ENCODE data around the gene AMIGO2. TPM values are rescaled to one million over a fixed set of nuclear protein-coding genes. Genes with fewer than 3 reads are reported as not detected.

AMIGO2 gene
- total RNA-seq, 3 donors from 2014 or later = 3.5 to 39.3 (median 4.8) TPM

DNA sequence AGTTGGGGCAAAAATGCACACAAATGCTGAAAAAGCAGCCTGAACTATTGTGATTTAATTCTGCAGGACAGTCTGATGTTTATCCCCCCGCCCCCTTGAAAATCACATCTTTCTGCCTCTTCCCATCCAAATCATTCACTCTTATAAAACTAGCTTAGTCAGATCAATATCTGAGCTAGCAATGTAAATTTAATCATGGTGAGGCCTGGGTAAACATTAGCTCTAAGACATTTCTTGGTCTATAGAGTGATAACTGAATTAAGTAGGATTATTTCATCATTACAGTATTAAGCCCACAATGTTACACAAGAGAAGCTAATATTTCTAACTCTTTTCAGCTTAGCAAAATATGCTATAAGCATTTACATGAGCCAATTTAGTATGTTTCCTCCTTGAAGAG, 9.4 kb downstream of the AMIGO2 start:
- TF ChIP-seq, protein P1, sequence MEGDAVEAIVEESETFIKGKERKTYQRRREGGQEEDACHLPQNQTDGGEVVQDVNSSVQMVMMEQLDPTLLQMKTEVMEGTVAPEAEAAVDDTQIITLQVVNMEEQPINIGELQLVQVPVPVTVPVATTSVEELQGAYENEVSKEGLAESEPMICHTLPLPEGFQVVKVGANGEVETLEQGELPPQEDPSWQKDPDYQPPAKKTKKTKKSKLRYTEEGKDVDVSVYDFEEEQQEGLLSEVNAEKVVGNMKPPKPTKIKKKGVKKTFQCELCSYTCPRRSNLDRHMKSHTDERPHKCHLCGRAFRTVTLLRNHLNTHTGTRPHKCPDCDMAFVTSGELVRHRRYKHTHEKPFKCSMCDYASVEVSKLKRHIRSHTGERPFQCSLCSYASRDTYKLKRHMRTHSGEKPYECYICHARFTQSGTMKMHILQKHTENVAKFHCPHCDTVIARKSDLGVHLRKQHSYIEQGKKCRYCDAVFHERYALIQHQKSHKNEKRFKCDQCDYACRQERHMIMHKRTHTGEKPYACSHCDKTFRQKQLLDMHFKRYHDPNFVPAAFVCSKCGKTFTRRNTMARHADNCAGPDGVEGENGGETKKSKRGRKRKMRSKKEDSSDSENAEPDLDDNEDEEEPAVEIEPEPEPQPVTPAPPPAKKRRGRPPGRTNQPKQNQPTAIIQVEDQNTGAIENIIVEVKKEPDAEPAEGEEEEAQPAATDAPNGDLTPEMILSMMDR (IDR thresholded peaks at IDR 0.05) = no peak
- H3K9me3 ChIP-seq = no peaks in the 10 kb centered on the region
- intact Hi-C loops (cut with DNase I, micrococcal nuclease) = no loop called here
- H3K36me3 ChIP-seq (ENCODE audit: low read depth) = no peaks in the 10 kb centered on the region
- H3K4me1 ChIP-seq (ENCODE audit: low read depth) = no peaks in the 10 kb centered on the region
- no peak for ATAC-seq
- no peak overlapping the region for H3K4me3 ChIP-seq
- DNase-seq = no peak

DNA sequence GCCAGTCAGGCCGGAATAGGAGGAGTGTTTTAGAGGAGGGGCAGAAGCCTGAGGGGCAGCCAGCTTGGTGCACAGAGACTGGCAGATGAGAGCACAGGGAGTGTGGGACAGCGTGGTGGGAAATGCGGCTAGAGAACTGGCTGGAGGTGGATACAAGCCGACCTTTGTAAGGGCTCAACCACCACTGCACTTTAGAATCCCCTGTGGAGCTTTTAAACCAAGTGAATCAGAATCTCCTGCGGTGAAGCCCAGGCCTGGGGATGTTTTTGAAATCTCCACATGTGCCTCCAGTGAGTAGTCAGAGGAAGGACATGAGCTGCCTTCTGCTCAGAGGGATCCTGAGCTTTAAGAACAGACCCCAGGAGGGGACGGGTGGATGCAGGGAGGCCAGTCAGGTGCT, 11.2 kb downstream of the AMIGO2 start:
- TF ChIP-seq, protein P1 (IDR thresholded peaks at IDR 0.05) = no peak
- no peak overlapping the region for H3K4me3 ChIP-seq
- H3K36me3 ChIP-seq (ENCODE audit: low read depth) = no peaks in the 10 kb centered on the region
- intact Hi-C loops (cut with DNase I, micrococcal nuclease) = no loop called here
- DNase-seq = no peak
- H3K4me1 ChIP-seq (ENCODE audit: low read depth) = no peaks in the 10 kb centered on the region
- ATAC-seq = no peak
- no peaks in the 10 kb centered on the region for H3K9me3 ChIP-seq

DNA sequence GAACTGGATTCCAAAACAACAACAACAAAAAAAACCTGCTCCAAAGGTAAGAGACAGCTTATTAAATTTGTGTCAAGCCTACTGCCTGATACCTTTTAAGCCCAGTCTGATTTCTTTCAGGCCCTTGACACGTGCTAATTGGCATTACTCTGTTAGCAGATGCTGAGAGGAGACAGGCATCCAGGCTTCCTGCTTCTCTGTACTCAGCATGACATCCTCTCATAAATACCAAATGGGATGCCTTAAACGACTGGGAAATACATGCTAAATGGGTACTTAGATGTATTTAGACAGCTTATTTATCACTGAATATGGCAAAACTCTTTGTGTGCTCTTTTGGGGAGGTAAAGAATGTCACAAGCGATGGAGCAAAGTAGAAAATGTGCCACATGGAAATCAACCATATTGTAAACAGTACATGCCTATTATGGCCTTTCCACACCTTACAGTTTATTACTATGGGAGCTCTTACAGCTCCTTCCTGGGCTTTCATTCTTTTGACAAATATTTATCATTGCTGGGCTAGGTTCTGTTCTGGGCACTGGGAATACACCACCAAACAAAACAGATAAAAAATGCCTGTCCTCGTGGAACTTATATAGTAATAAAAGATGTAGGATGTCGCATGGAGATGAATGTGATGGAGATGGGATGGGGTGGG, 11.9 kb downstream of the AMIGO2 start:
- TF ChIP-seq, protein P1 (IDR thresholded peaks at IDR 0.05) = no peak
- intact Hi-C loops (cut with DNase I, micrococcal nuclease) = no loop called here

DNA sequence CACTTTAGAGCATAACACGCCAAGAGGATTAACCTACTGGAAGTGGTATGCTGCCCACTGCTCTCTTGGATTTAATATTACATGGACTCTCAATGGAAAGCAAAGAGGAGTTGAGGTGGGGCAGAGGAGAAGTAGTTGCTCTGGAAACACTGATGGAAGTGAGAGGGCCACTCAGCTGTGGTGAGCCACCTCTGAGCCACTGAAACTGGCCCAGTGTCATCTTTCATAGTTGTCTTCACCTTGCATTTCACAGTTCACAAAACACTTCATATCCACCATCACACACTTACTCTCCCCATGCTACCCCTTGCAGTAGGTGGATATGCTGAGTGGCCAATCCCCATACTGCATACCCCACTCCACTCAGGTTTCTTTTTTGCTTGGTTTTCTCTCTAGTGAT, 12.6 kb downstream of the AMIGO2 start:
- no peak overlapping the region for H3K4me3 ChIP-seq
- no peaks in the 10 kb centered on the region for H3K36me3 ChIP-seq (ENCODE audit: low read depth)
- H3K4me1 ChIP-seq (ENCODE audit: low read depth) = no peaks in the 10 kb centered on the region
- no peaks in the 10 kb centered on the region for H3K9me3 ChIP-seq
- ATAC-seq (no peak), DNase-seq (no peak)
- intact Hi-C loops (cut with DNase I, micrococcal nuclease) = no loop called here
- TF ChIP-seq, protein P1 (IDR thresholded peaks at IDR 0.05) = no peak

More for the DNA sequence above, 11.9 kb downstream of the AMIGO2 start:
- ATAC-seq (peak; percentile 76), DNase-seq (no peak)
- no peaks in the 10 kb centered on the region for H3K36me3 ChIP-seq (ENCODE audit: low read depth)
- H3K4me3 ChIP-seq = no peak overlapping the region
- H3K4me1 ChIP-seq (ENCODE audit: low read depth) = no peaks in the 10 kb centered on the region
- H3K9me3 ChIP-seq = no peaks in the 10 kb centered on the region

DNA sequence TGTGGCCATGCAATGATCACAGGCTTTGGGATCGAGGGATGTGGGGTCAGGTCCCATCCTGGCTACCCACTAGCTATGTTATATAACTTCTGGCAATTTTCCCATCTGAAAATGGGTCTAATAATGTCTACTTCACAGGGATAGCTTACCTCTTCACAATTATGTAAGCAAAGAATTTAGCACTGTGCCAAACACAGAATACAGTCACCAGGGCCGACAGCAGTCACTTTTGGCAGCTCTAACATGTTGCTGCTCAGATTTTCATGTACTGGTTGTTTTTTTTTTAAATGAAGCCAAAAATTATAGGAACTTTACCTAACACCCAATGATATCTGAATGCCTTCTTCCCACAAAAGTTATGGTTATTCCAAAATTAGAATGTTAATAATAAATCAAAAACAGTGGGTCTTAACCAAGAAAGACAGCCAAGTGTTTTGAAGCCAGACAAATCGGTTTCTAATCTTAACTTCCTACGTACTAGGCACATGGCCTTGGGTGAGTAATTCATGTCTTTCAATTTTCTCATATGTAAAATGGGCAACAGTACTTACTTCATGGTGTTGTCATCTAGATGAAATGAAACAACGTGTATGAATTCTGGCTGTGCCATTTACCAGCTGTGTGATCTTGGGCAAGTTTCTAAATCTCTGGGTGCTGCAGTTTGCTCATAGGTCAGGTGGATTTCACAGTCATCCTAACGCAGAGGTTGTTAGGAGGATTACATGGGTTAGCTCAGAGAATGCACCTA, 13.3 kb downstream of the AMIGO2 start:
- Histone ChIP-seq H3K36me3 (ENCODE audit: low read depth) (no peaks in the 10 kb centered on the region), H3K9me3 (no peaks in the 10 kb centered on the region), H3K4me3 (no peak overlapping the region), H3K4me1 (ENCODE audit: low read depth) (no peaks in the 10 kb centered on the region)
- ATAC-seq (no peak), DNase-seq (no peak)
- TF ChIP-seq, protein P1 (IDR thresholded peaks at IDR 0.05) = no peak
- intact Hi-C loops (cut with DNase I, micrococcal nuclease) = no loop called here

Data from mucosa of descending colon (tissue), 3 donors.